Peyer's patch (tissue), 4 donors: ENCODE measurements around the gene DGKH.

Source experiments
- POLR2A ChIP-seq, 2 donors: fragments of 450-650 bp; IDR thresholded peaks; one replicate each; pipeline ENCODE4 v1.5.1; 2017; ENCODE audit warnings: antibody characterized with exemption in 2 of 2, mild to moderate bottlenecking in 2 of 2, moderate library complexity in 2 of 2
- TF ChIP-seq, protein P1 (sequence below), 6 experiments: fragments of 450-650 bp in 4 of 6; fragments of 200-600 bp in 2 of 6; sonication (generic) in 1 of 6; IDR thresholded peaks; one replicate each; pipeline ENCODE4 v1.5.1; 2017 to 2019; ENCODE audit warnings: antibody characterized with exemption in 6 of 6, mild to moderate bottlenecking in 3 of 6, moderate library complexity in 1 of 6

DNA sequence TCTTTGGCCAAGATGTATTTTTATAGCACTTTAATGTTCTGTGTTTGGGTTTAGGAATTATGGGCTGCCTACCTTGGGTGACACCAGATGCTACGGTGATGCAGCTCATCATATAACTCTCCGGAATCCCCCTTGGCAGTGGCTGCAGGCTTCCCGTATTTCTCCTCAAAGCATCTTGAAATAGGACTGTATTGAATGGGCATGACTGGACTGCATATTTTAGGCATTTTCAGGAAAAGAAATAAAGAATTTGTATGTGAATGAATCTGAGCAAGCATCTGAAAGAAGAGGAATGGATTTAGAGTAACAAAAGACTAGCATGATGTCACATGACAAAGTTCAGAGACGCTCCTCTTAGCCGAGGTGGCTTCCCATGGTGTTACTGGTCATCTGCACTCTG is 70.6 kb downstream of the DGKH start:
- TF ChIP-seq, protein P1, sequence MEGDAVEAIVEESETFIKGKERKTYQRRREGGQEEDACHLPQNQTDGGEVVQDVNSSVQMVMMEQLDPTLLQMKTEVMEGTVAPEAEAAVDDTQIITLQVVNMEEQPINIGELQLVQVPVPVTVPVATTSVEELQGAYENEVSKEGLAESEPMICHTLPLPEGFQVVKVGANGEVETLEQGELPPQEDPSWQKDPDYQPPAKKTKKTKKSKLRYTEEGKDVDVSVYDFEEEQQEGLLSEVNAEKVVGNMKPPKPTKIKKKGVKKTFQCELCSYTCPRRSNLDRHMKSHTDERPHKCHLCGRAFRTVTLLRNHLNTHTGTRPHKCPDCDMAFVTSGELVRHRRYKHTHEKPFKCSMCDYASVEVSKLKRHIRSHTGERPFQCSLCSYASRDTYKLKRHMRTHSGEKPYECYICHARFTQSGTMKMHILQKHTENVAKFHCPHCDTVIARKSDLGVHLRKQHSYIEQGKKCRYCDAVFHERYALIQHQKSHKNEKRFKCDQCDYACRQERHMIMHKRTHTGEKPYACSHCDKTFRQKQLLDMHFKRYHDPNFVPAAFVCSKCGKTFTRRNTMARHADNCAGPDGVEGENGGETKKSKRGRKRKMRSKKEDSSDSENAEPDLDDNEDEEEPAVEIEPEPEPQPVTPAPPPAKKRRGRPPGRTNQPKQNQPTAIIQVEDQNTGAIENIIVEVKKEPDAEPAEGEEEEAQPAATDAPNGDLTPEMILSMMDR (IDR thresholded peaks at IDR 0.05), result no peak
- TF ChIP-seq POLR2A (IDR thresholded peaks at IDR 0.05), result no peak
